Pericardium fibroblast (primary cell): ENCODE data around the gene CLCC1. TPM values are rescaled to one million over a fixed set of nuclear protein-coding genes. Genes with fewer than 3 reads are reported as not detected.

Experiments
- total RNA-seq: library from RNA; depleted of rRNA; stranded (reverse); fragments of >200 nt; gene quantifications from 2 replicates; pipeline ENCODE4 v1.2.3, GENCODE V29; 2015

CLCC1 gene
- total RNA-seq = 22.7 and 25.8 TPM in 2 replicates

DNA sequence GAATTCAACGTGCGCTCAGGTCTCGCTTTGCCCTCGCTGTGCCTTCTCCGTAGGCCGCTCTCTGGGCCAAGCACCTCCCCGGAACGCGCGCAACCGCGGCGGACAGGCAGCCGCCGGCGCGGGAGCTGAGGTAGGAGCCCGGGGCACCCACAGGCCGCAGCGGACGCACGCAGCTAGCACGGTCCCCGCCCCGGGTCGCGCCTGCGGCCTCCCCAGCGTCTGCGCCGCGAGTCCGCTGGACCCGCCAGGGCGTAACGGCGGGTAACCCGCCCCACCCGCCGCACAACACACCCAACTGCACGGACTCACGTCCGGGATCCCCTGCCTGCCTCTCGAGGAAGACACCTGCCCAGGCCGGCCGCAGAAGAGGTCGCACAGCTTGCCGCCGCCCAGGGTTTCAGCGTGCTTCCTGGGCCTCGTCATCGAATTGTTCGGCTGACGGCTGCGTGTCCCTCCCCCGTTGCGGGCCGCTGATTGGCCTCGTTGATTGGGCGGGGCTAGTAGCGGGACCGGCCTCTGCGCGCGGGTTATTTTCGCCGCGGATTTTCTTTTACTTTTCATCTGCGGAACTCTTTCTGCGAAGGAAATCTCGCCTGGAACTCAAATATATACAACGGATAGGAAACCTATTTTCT lies at the start of gene CLCC1:
Gene CLCC1, minus strand, starts transcription at position 433 of the 635 bp plus-strand sequence. CDS start 13,047 bp downstream, outside the sequence.

Other genes starting within 250 kb of the CLCC1 start
- 16.1 and 28.9 TPM in 2 replicates for gene STXBP3, start 216.8 kb downstream of the CLCC1 start, total RNA-seq
- gene AKNAD1, start 106.4 kb downstream of the CLCC1 start, total RNA-seq = 0.12 TPM in 1 of 2 replicates, not detected in the other
- 6.4 and 23.9 TPM in 2 replicates for gene GPSM2, start 86.5 kb downstream of the CLCC1 start, total RNA-seq
- 6.2 and 9.5 TPM in 2 replicates for gene WDR47, start 78.6 kb upstream of the CLCC1 start, total RNA-seq
- gene TAF13, start 112.5 kb upstream of the CLCC1 start, total RNA-seq = 23.9 and 72.1 TPM in 2 replicates
- 16.3 and 22.6 TPM in 2 replicates for gene TMEM167B, start 127.3 kb upstream of the CLCC1 start, total RNA-seq
- not detected in 2 replicates for gene ELAPOR1, start 150.6 kb upstream of the CLCC1 start, total RNA-seq